Vagina (tissue), 2 donors: ENCODE measurements around the gene ASAP2. TPM values are rescaled to one million over a fixed set of nuclear protein-coding genes. Genes with fewer than 3 reads are reported as not detected.

ENCODE experiments used
- DNase-seq, 2 donors: peaks; one replicate each; pipeline ENCODE4 v3.0.0-alpha.2; 2017; ENCODE audit errors: extremely low spot score in 2 of 2
- H3K27ac ChIP-seq: fragments of 200-600 bp; sonication (generic); one replicate; pipeline ENCODE4 v1.5.1; 2019
- H3K27me3 ChIP-seq: fragments of 200-600 bp; sonication (generic); one replicate; pipeline ENCODE4 v1.5.1; 2019
- H3K36me3 ChIP-seq, 2 donors: fragments of 200-600 bp; sonication (generic); one replicate each; pipeline ENCODE4 v1.5.1; 2017 to 2019
- H3K4me1 ChIP-seq: fragments of 200-600 bp; sonication (generic); one replicate; pipeline ENCODE4 v1.5.1; 2019
- H3K4me3 ChIP-seq, 2 donors: fragments of 200-600 bp; sonication (generic); 1 replicate in 1 of 2; 2 replicates in 1 of 2; pipeline ENCODE4 v1.5.1; 2016 to 2019
- H3K9me3 ChIP-seq: fragments of 200-600 bp; sonication (generic); one replicate; pipeline ENCODE4 v1.5.1; 2019
- POLR2A ChIP-seq, 2 donors: fragments of 450-650 bp; IDR thresholded peaks; one replicate each; pipeline ENCODE4 v1.6.1; 2017; ENCODE audit warnings: antibody characterized with exemption in 2 of 2, mild to moderate bottlenecking in 2 of 2, moderate library complexity in 2 of 2
- POLR2AphosphoS5 ChIP-seq, 2 donors: sonication (generic); formaldehyde crosslinking; IDR thresholded peaks; one replicate each; pipeline ENCODE4 v1.9.0; 2017; ENCODE audit warnings: antibody characterized with exemption in 2 of 2, mild to moderate bottlenecking in 2 of 2, low read depth in 1 of 2; ENCODE audit not compliant: insufficient read depth in 1 of 2
- intact Hi-C: fragments of 100-400 bp; cut with DNase I; formaldehyde crosslinking; loops from one replicate; pipeline ENCODE4 v1.15.1; 2023
- total RNA-seq: library from RNA; depleted of rRNA; stranded (reverse); fragments of >200 nt; gene quantifications from one replicate; pipeline ENCODE4 v1.2.3, GENCODE V29; 2016
- TF ChIP-seq, protein P1 (sequence below), 3 experiments: fragments of 450-650 bp in 2 of 3; fragments of 200-600 bp in 1 of 3; sonication (generic) in 1 of 3; IDR thresholded peaks; one replicate each; pipeline ENCODE4 v1.5.1; 2017 to 2019; ENCODE audit warnings: antibody characterized with exemption in 3 of 3, mild to moderate bottlenecking in 2 of 3, moderate library complexity in 2 of 3

Gene ASAP2
- total RNA-seq, 1 donor from 2014 or later, result 36.3 TPM

DNA sequence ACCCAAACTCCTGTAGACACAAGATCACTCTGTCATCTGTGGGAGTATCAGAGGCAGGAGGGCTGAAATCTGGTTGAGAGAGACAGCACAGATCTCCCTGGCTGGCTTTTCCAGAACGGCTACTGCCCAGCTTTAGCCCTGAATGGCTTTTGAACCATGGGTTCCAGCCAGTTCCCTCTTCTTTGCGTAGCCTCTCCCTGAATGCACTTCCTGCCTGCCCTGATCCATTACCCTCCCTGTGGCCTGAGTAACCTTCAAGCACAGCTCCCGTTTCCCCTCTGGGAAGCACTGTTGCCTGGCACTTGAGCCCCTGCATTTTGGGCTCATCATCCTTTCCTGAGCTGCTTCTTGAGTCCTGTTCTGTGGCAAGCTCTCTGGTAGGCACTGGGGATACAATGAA lies 68.8 kb downstream of the ASAP2 start:
- intact Hi-C loops, result no loop called here
- no peak for TF ChIP-seq POLR2AphosphoS5 (IDR thresholded peaks at IDR 0.05; ENCODE audit: insufficient read depth in 1 of 2, low read depth in 1 of 2)
- no peak for TF ChIP-seq POLR2A (IDR thresholded peaks at IDR 0.05)
- TF ChIP-seq, protein P1, sequence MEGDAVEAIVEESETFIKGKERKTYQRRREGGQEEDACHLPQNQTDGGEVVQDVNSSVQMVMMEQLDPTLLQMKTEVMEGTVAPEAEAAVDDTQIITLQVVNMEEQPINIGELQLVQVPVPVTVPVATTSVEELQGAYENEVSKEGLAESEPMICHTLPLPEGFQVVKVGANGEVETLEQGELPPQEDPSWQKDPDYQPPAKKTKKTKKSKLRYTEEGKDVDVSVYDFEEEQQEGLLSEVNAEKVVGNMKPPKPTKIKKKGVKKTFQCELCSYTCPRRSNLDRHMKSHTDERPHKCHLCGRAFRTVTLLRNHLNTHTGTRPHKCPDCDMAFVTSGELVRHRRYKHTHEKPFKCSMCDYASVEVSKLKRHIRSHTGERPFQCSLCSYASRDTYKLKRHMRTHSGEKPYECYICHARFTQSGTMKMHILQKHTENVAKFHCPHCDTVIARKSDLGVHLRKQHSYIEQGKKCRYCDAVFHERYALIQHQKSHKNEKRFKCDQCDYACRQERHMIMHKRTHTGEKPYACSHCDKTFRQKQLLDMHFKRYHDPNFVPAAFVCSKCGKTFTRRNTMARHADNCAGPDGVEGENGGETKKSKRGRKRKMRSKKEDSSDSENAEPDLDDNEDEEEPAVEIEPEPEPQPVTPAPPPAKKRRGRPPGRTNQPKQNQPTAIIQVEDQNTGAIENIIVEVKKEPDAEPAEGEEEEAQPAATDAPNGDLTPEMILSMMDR (IDR thresholded peaks at IDR 0.05), result no peak
- no peak overlapping the region for H3K27ac ChIP-seq

DNA sequence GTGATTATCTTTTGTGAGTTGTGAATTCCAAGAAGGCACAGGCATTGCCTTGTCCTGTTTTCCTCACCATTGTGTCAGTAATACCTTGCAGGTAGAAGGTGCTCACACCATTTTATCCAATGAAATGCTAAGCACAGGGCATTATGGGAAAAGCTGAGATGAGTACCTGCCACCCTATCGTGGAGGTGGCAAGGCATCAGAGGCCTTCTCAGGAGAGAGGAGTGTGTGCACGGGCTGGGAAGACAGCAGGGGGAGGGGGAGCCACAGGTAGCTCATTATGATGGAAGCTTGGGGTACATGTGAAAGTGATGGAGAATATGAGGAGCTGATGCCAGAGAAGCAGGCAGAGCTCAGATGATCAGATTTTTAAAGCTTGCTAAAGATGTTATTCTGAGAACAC lies 69.5 kb downstream of the ASAP2 start:
- Histone ChIP-seq H3K4me1 (peaks cover 24% of the 10 kb centered on the region), H3K36me3 (no peaks in the 10 kb centered on the region), H3K27me3 (no peaks in the 10 kb centered on the region), H3K9me3 (no peaks in the 10 kb centered on the region), H3K27ac (no peak overlapping the region), H3K4me3 (no peak overlapping the region)
- no peak for DNase-seq
- intact Hi-C loops, result no loop called here
- TF ChIP-seq, protein P1 (IDR thresholded peaks at IDR 0.05), result no peak
- TF ChIP-seq POLR2AphosphoS5 (IDR thresholded peaks at IDR 0.05; ENCODE audit: insufficient read depth in 1 of 2, low read depth in 1 of 2) (no peak), POLR2A (IDR thresholded peaks at IDR 0.05) (no peak)

More for the DNA sequence above, 68.8 kb downstream of the ASAP2 start:
- Histone ChIP-seq H3K36me3 (no peaks in the 10 kb centered on the region), H3K27me3 (no peaks in the 10 kb centered on the region), H3K9me3 (no peaks in the 10 kb centered on the region), H3K4me1 (peaks cover 24% of the 10 kb centered on the region), H3K4me3 (no peak overlapping the region)
- DNase-seq, result no peak

DNA sequence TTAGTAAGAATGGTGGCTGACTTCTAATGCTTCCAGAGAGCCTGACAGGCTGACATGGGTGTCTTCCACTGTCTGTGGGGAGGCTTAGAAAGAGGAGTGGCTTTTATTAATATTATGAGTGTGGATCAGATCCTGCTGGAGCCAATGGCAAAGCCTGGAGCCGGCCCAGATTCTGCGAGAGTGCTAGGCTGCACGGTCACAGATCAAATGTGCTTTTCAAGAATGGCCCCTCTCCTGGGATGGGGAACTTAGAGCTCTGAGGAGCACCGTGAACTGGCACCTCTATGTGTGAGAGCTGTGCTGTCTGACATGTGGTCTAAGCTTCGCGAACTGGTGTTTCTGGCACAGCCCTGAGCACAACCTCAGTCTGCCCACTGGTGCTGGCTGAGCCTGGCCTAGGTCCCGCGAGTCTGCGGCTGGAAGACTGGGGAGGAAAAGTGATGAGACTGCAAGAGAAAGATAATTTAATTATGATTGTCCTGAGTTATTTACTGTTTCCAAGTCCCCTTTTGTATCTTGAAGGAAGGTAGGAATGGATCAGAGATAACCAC lies 70.4 kb downstream of the ASAP2 start:
- no peaks in the 10 kb centered on the region for H3K27me3 ChIP-seq
- no peaks in the 10 kb centered on the region for H3K9me3 ChIP-seq
- no peak overlapping the region for H3K4me3 ChIP-seq
- no peak for DNase-seq
- H3K36me3 ChIP-seq, result no peaks in the 10 kb centered on the region
- no peak overlapping the region for H3K27ac ChIP-seq
- intact Hi-C loops, result no loop called here
- TF ChIP-seq POLR2A (IDR thresholded peaks at IDR 0.05) (no peak), POLR2AphosphoS5 (IDR thresholded peaks at IDR 0.05; ENCODE audit: insufficient read depth in 1 of 2, low read depth in 1 of 2) (no peak)
- TF ChIP-seq, protein P1 (IDR thresholded peaks at IDR 0.05), result no peak
- H3K4me1 ChIP-seq, result peaks cover 24% of the 10 kb centered on the region

DNA sequence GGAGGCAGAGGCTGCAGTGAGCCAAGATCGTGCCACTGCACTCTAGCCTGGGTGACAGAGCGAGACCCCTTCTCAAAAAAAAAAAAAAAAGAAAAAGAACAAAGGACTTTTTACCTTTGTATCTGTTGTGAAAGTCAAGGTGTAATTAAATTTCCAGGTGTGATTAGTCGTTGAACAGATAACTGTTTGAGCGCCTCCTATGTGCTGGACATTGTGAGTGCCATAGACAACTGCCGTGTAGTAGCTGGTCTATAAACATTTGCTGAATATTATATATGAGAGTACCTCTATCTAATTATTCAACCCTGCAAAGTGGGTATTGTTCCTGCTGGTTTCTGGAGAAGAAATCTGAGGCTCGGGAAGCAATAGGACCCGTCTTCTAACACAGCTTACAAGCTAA lies 71.8 kb downstream of the ASAP2 start:
- H3K4me3 ChIP-seq, result no peak overlapping the region

DNA sequence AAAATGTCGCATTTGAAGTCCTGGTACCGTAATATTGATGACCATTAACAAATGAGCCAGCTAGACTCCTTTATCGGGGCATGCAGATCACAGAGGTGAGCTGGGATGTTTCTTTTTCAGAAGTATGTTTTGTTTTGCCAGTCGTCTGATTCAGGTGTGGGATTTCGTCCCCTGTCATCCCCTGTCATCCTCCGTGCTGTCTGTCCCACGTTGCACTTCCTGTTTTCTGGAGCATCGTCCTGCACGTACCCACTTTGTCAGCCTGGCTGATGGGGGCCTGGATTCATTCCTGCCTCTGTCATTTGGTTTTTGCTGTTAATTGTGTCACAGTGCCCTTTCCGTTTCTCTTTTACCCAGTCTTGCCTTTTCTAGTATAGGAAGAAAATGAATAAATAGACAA lies 72.8 kb downstream of the ASAP2 start:
- Histone ChIP-seq H3K4me1 (peaks cover 30% of the 10 kb centered on the region), H3K36me3 (no peaks in the 10 kb centered on the region), H3K27me3 (no peaks in the 10 kb centered on the region), H3K27ac (no peak overlapping the region), H3K4me3 (no peak overlapping the region), H3K9me3 (no peaks in the 10 kb centered on the region)
- DNase-seq, result no peak
- intact Hi-C loops, result no loop called here
- TF ChIP-seq POLR2A (IDR thresholded peaks at IDR 0.05) (no peak), POLR2AphosphoS5 (IDR thresholded peaks at IDR 0.05; ENCODE audit: insufficient read depth in 1 of 2, low read depth in 1 of 2) (no peak)
- TF ChIP-seq, protein P1 (IDR thresholded peaks at IDR 0.05), result no peak

More for the DNA sequence above, 71.8 kb downstream of the ASAP2 start:
- intact Hi-C loops, result no loop called here
- Histone ChIP-seq H3K9me3 (no peaks in the 10 kb centered on the region), H3K4me1 (peaks cover 34% of the 10 kb centered on the region), H3K27me3 (no peaks in the 10 kb centered on the region), H3K27ac (no peak overlapping the region), H3K36me3 (no peaks in the 10 kb centered on the region)
- no peak for TF ChIP-seq POLR2AphosphoS5 (IDR thresholded peaks at IDR 0.05; ENCODE audit: insufficient read depth in 1 of 2, low read depth in 1 of 2)
- TF ChIP-seq, protein P1 (IDR thresholded peaks at IDR 0.05), result no peak
- TF ChIP-seq POLR2A (IDR thresholded peaks at IDR 0.05), result no peak
- DNase-seq, result no peak
